Activated CD4-positive, alpha-beta memory T cell treated with anti-CD3 and anti-CD28 coated beads, Interleukin-2, amount 10 ng/mL, durations not matched to agents 7 days and 5 days (primary cell): Measurements from ENCODE around the gene HK2. TPM values are rescaled to one million over a fixed set of nuclear protein-coding genes. Genes with fewer than 3 reads are reported as not detected.

Source experiments
- total RNA-seq, 2 experiments: library from RNA; stranded (reverse); gene quantifications; one replicate each; pipeline ENCODE4 v1.2.3, GENCODE V29; 2021

HK2 gene
- total RNA-seq, 2 experiments from 2014 or later = 36.8 to 37.8 TPM

Other genes with a start within 250 kb of the HK2 start
- gene M1AP, start 185.8 kb upstream of the HK2 start, total RNA-seq = not detected
- 1 to 10 TPM; 6.6 to 8.2 TPM for gene SEMA4F, start 179.9 kb upstream of the HK2 start, total RNA-seq
- 10 to 100 TPM; 39.9 to 49.4 TPM for gene POLE4, start 124.5 kb downstream of the HK2 start, total RNA-seq